GM18873 (cell line): ENCODE data around the gene ANKRD6.

Source experiments
- ATAC-seq: cut with Tn5 transposase; IDR thresholded peaks from one replicate; pipeline ENCODE4 v1.9.1; 2021; ENCODE audit warnings: mild to moderate bottlenecking, moderate library complexity, moderate number of reproducible peaks; ENCODE audit not compliant: unreplicated experiment, low FRiP score

Gene ANKRD6

DNA sequence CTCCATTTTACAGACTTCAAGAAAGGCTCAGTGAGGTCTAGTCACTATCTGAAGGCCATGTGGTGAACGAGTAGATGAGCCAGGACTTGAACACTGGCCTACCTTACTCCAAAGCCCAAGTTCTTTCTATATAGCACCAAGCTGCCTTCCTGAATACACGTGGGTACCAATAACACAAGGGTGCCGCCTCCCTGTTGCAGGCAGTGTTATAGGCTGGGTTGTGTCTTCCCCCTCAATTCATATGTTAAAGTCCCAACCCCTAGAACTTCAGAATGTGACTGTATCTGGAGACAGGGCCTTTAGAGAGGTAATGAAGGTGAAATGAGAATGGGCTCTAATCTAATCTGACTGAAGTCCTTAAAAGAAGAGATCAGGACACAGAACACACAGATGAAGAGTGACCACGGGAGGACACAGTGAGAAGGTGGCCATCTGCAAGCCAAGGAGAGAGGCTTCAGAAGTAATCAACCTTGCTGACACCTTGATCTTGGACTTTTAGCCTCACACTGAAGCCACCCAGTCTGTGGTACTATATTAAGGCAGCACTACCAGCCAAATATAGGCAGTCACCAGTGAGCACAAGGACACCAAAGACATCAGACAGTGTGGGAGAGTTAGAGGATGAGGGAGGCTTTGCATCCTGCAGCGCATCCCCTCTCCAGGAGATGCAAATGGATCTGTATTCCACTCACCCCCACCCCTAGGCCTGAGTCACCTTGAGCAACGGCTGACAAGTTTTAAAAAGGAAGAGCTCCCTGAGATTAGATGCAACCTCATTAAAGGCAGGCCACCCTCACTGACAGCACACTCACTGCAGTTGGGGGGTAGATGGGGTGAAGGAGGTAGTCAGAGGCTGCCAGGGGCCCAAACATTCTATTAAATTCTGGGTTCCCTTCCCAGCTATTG lies 246.5 kb downstream of the ANKRD6 start:
- no peak for ATAC-seq

- ATAC-seq = no peak
Observed at GRCh38 chr6:89680150-89680549, 247.2 kb downstream of the ANKRD6 start.

GRCh38 chr6:89680551-89680950 lies 247.6 kb downstream of the ANKRD6 start:
- ATAC-seq = no peak

- no peak for ATAC-seq
Observed at GRCh38 chr6:89681983-89682564, 249.1 kb downstream of the ANKRD6 start.

- no peak for ATAC-seq
Observed at GRCh38 chr6:89682991-89683390, 250.0 kb downstream of the ANKRD6 start.
